ENCODE measurements around the gene FBF1. TPM values are rescaled to one million over a fixed set of nuclear protein-coding genes. Genes with fewer than 3 reads are reported as not detected.

Gene FBF1
- total and polyA plus RNA-seq, 2 donors (not counting 3 experiments of a cell fraction or from before 2014, with no cell fraction given): 4.9 to 9.4 TPM

- CTCF ChIA-PET: no interaction called here
- no peak for FAIRE-seq
Observed at GRCh38 chr17:75922963-75923874, 17.6 kb downstream of the FBF1 start.

More at GRCh38 chr17:75922963-75923874, 17.6 kb downstream of the FBF1 start:
- Histone ChIP-seq H3K9me3 (replicated peaks; ENCODE audit: control insufficient read depth, insufficient read depth, low read length) (no peaks in the 10 kb centered on the region), H2AFZ (ENCODE audit: low read depth, low read length) (no peak overlapping the region), H4K20me1 (replicated peaks; ENCODE audit: control insufficient read depth, extremely low read depth, insufficient read depth, low read length) (no peaks in the 10 kb centered on the region), H3K4me2 (ENCODE audit: insufficient read depth, low read length) (no peak overlapping the region), H3K79me2 (ENCODE audit: control insufficient read depth, insufficient read depth, low read length) (no peaks in the 10 kb centered on the region), H3K27me3 (ENCODE audit: control insufficient read depth in 2 of 2, insufficient read depth in 2 of 2, low read length in 2 of 2) (no peaks in the 10 kb centered on the region), H3K36me3 (ENCODE audit: control insufficient read depth in 2 of 2, extremely low read depth in 1 of 2, insufficient read depth in 2 of 2, low read length in 2 of 2) (no peaks in the 10 kb centered on the region), H3K4me3 (replicated peaks in 1 of 3; ENCODE audit: insufficient read depth in 1 of 3, low read depth in 1 of 3, low read length in 3 of 3) (no peak overlapping the region), H3K9me1 (replicated peaks; ENCODE audit: control insufficient read depth, extremely low read depth, insufficient read depth, low read length) (no peaks in the 10 kb centered on the region), H3K9ac (replicated peaks; ENCODE audit: extremely low read depth, insufficient read depth, low read length) (no peak overlapping the region), H3K27ac (ENCODE audit: insufficient read depth, low read depth, low read length) (no peak overlapping the region), H3K4me1 (ENCODE audit: control insufficient read depth, extremely low read depth, insufficient read depth, low read length) (no peaks in the 10 kb centered on the region)
- DNase-seq (ENCODE audit: low read depth, low spot score): no peak
- TF ChIP-seq GATA2 (IDR thresholded peaks at IDR 0.05; ENCODE audit: insufficient read depth, insufficient read length, low read depth, low read length) (no peak), POLR2AphosphoS5 (IDR thresholded peaks at IDR 0.05; ENCODE audit: insufficient read depth, low read depth, low read length) (no peak), EZH2 (IDR thresholded peaks at IDR 0.05; ENCODE audit: borderline replicate concordance, low read depth, low read length, severe bottlenecking) (no peak), FOS (IDR thresholded peaks at IDR 0.05; ENCODE audit: borderline replicate concordance, insufficient read depth, low read length) (no peak), JUN (IDR thresholded peaks at IDR 0.05; ENCODE audit: borderline replicate concordance, insufficient read depth, insufficient read length, low read depth) (no peak), POLR2A (IDR thresholded peaks at IDR 0.05; ENCODE audit: low read depth, low read length) (no peak), MAX (IDR thresholded peaks at IDR 0.05; ENCODE audit: insufficient read depth, insufficient read length) (no peak), MYC (IDR thresholded peaks at IDR 0.05; ENCODE audit: low read depth, low read length) (no peak)
- TF ChIP-seq, protein P1, sequence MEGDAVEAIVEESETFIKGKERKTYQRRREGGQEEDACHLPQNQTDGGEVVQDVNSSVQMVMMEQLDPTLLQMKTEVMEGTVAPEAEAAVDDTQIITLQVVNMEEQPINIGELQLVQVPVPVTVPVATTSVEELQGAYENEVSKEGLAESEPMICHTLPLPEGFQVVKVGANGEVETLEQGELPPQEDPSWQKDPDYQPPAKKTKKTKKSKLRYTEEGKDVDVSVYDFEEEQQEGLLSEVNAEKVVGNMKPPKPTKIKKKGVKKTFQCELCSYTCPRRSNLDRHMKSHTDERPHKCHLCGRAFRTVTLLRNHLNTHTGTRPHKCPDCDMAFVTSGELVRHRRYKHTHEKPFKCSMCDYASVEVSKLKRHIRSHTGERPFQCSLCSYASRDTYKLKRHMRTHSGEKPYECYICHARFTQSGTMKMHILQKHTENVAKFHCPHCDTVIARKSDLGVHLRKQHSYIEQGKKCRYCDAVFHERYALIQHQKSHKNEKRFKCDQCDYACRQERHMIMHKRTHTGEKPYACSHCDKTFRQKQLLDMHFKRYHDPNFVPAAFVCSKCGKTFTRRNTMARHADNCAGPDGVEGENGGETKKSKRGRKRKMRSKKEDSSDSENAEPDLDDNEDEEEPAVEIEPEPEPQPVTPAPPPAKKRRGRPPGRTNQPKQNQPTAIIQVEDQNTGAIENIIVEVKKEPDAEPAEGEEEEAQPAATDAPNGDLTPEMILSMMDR (IDR thresholded peaks at IDR 0.05; ENCODE audit: extremely low read depth in 1 of 2, insufficient read depth in 1 of 2, low read depth in 1 of 2, low read length in 2 of 2): no peak
- intact Hi-C loops (cut with micrococcal nuclease) (no loop called here), dilution Hi-C loops (cut with MboI; ENCODE audit: extremely low pct_ligation_motif_present, low sequenced_read_pairs) (no loop called here)
- POLR2A ChIA-PET: no interaction called here
- BruUV-seq (replicated peaks): no TSS peak

All from endothelial cell of umbilical vein (primary cell).